H9 (cell line): ENCODE data around the gene ANKRD23. TPM values are rescaled to one million over a fixed set of nuclear protein-coding genes. Genes with fewer than 3 reads are reported as not detected.
A peak's percentile ranks its signal among the peaks of the same experiment; 100 is the strongest.

Source experiments
- DNase-seq: peaks from one replicate; pipeline ENCODE4 v3.0.0-alpha.2; 2017
- H2AFZ ChIP-seq: one replicate; pipeline ENCODE4 v1.6.1; 2013; ENCODE audit warnings: mild to moderate bottlenecking, low read length, control low read depth, moderate library complexity
- H2AK5ac ChIP-seq: 2 replicates; pipeline ENCODE4 v1.6.1; 2013; ENCODE audit warnings: low read length, control low read depth, mixed read lengths; ENCODE audit not compliant: insufficient read length
- H2BK120ac ChIP-seq: one replicate; pipeline ENCODE4 v1.6.1; 2013; ENCODE audit warnings: low read depth, mild to moderate bottlenecking, low read length, control low read depth, inconsistent platforms; ENCODE audit not compliant: poor library complexity, severe bottlenecking
- H2BK12ac ChIP-seq: 2 replicates; pipeline ENCODE4 v1.6.1; 2013; ENCODE audit warnings: low read length, control low read depth, mixed read lengths, low read depth; ENCODE audit not compliant: insufficient read length
- H2BK15ac ChIP-seq: 2 replicates; pipeline ENCODE4 v1.6.1; 2013; ENCODE audit warnings: low read depth, low read length, control low read depth
- H2BK20ac ChIP-seq: one replicate; pipeline ENCODE4 v1.6.1; 2013; ENCODE audit warnings: low read depth, mild to moderate bottlenecking, low read length, control low read depth, inconsistent platforms; ENCODE audit not compliant: poor library complexity, severe bottlenecking
- H2BK5ac ChIP-seq: 2 replicates; pipeline ENCODE4 v1.6.1; 2013; ENCODE audit warnings: low read length, control low read depth, mixed read lengths; ENCODE audit not compliant: insufficient read length
- H3K14ac ChIP-seq: 2 replicates; pipeline ENCODE4 v1.6.1; 2013; ENCODE audit warnings: low read length, control low read depth; ENCODE audit not compliant: insufficient read depth
- H3K18ac ChIP-seq: 2 replicates; pipeline ENCODE4 v1.6.1; 2013; ENCODE audit warnings: low read depth, mild to moderate bottlenecking, mixed read lengths, low read length, control low read depth; ENCODE audit not compliant: insufficient read length
- H3K23ac ChIP-seq: 2 replicates; pipeline ENCODE4 v1.6.1; 2013; ENCODE audit warnings: low read length, control low read depth, mixed read lengths, low read depth; ENCODE audit not compliant: insufficient read length
- H3K23me2 ChIP-seq: 2 replicates; pipeline ENCODE4 v1.6.1; 2013; ENCODE audit warnings: low read depth, mild to moderate bottlenecking, mixed read lengths, low read length, control low read depth; ENCODE audit not compliant: insufficient read length, poor library complexity, severe bottlenecking
- H3K27ac ChIP-seq: 2 replicates; pipeline ENCODE4 v1.5.1; 2013; ENCODE audit warnings: low read length, control low read depth, mixed read lengths, low read depth; ENCODE audit not compliant: insufficient read length
- H3K27me3 ChIP-seq: 2 replicates; pipeline ENCODE4 v1.6.1; 2013; ENCODE audit warnings: low read length, control low read depth, inconsistent platforms; ENCODE audit not compliant: insufficient read depth
- H3K4ac ChIP-seq: 2 replicates; pipeline ENCODE4 v1.6.1; 2013; ENCODE audit warnings: low read depth, mild to moderate bottlenecking, control low read depth, inconsistent platforms, low read length, moderate library complexity
- H3K4me1 ChIP-seq: 2 replicates; pipeline ENCODE4 v1.6.1; 2013; ENCODE audit warnings: low read length, control low read depth, inconsistent platforms; ENCODE audit not compliant: insufficient read depth
- H3K4me2 ChIP-seq: 2 replicates; pipeline ENCODE4 v1.6.1; 2013; ENCODE audit warnings: low read length, control low read depth, mixed read lengths; ENCODE audit not compliant: insufficient read length, insufficient read depth
- H3K56ac ChIP-seq: 2 replicates; pipeline ENCODE4 v1.6.1; 2013; ENCODE audit warnings: low read depth, mild to moderate bottlenecking, mixed read lengths, low read length, control low read depth; ENCODE audit not compliant: insufficient read length
- H3K79me1 ChIP-seq: 2 replicates; pipeline ENCODE4 v1.6.1; 2013; ENCODE audit warnings: low read depth, mild to moderate bottlenecking, moderate library complexity, low read length, control low read depth, inconsistent platforms; ENCODE audit not compliant: insufficient read depth, poor library complexity, severe bottlenecking
- H3K79me2 ChIP-seq: 2 replicates; pipeline ENCODE4 v1.6.1; 2013; ENCODE audit warnings: low read length, control low read depth, inconsistent platforms; ENCODE audit not compliant: insufficient read depth
- H3K9ac ChIP-seq: 2 replicates; pipeline ENCODE4 v1.6.1; 2013; ENCODE audit warnings: low read length, control low read depth, mixed read lengths; ENCODE audit not compliant: insufficient read length; ENCODE audit errors: extremely low read depth
- H3K9me3 ChIP-seq: one replicate; pipeline ENCODE4 v1.6.1; 2013; ENCODE audit warnings: low read depth, low read length, inconsistent platforms; ENCODE audit not compliant: control insufficient read depth
- H3T11ph ChIP-seq: one replicate; pipeline ENCODE4 v1.6.1; 2013; ENCODE audit warnings: mild to moderate bottlenecking, low read length, control low read depth, inconsistent platforms
- H4K20me1 ChIP-seq: one replicate; pipeline ENCODE4 v1.6.1; 2013; ENCODE audit not compliant: control insufficient read depth, insufficient read length, insufficient read depth
- H4K5ac ChIP-seq: 2 replicates; pipeline ENCODE4 v1.6.1; 2013; ENCODE audit warnings: low read depth, mild to moderate bottlenecking, mixed read lengths, low read length, control low read depth; ENCODE audit not compliant: insufficient read length
- H4K8ac ChIP-seq: replicated peaks from 2 replicates; pipeline ENCODE4 v1.6.1; 2013; ENCODE audit warnings: low read length, control low read depth, mixed read lengths, low read depth; ENCODE audit not compliant: insufficient read length
- H4K91ac ChIP-seq: 2 replicates; pipeline ENCODE4 v1.6.1; 2013; ENCODE audit warnings: low read depth, mild to moderate bottlenecking, moderate library complexity, mixed read lengths, low read length, control low read depth; ENCODE audit not compliant: insufficient read length
- H3K27ac Mint-ChIP-seq, 3 experiments: 2 replicates in 2 of 3; 3 replicates in 1 of 3; pipeline ENCODE4 v1.8.0; 2020 to 2021; ENCODE audit warnings: mixed read lengths in 3 of 3, mild to moderate bottlenecking in 1 of 3, moderate library complexity in 1 of 3
- H3K27me3 Mint-ChIP-seq: 2 replicates; pipeline ENCODE4 v1.8.0; 2021; ENCODE audit warnings: low read depth, mild to moderate bottlenecking, moderate library complexity, mixed read lengths
- H3K36me3 Mint-ChIP-seq, 3 experiments: 2 replicates in 2 of 3; 3 replicates in 1 of 3; pipeline ENCODE4 v1.8.0; 2020 to 2021; ENCODE audit warnings: low read depth in 3 of 3, mixed read lengths in 3 of 3; ENCODE audit not compliant: insufficient read depth in 1 of 3
- H3K4me1 Mint-ChIP-seq, 2 experiments: 2 replicates each; pipeline ENCODE4 v1.8.0; 2020; ENCODE audit warnings: mixed read lengths in 2 of 2
- H3K4me3 Mint-ChIP-seq, 2 experiments: 2 replicates in 1 of 2; 3 replicates in 1 of 2; pipeline ENCODE4 v1.8.0; 2020 to 2021; ENCODE audit warnings: mild to moderate bottlenecking in 2 of 2, mixed read lengths in 2 of 2, moderate library complexity in 1 of 2
- H3K9me3 Mint-ChIP-seq, 2 experiments: 2 replicates in 1 of 2; 3 replicates in 1 of 2; pipeline ENCODE4 v1.8.0; 2020; ENCODE audit warnings: mild to moderate bottlenecking in 2 of 2, mixed read lengths in 2 of 2, moderate library complexity in 1 of 2
- CTCF ChIP-seq: fragments of 200-600 bp; sonication (generic); conservative IDR thresholded peaks from 3 replicates; pipeline ENCODE4 v1.8.0; 2021; ENCODE audit warnings: antibody characterized with exemption, mild to moderate bottlenecking
- WGBS: extraction: QIAGEN DNeasy Blood & Tissue Kit; methylation state at CpG from one replicate; pipeline ENCODE4 v1.1.7; 2013; ENCODE audit warnings: missing lambda C conversion rate, low lambda C conversion rate, mixed read lengths; ENCODE audit not compliant: insufficient read length; ENCODE audit errors: extremely low coverage; 5-methylcytosine and 5-hydroxymethylcytosine counted together
- total RNA-seq: library from RNA; stranded (reverse); gene quantifications from 2 replicates; pipeline ENCODE4 v1.2.1, GENCODE V29; 2021

ANKRD23 gene
- total RNA-seq, 1 experiment from 2014 or later: 2.4 TPM

GRCh38 chr2:96866986-96867755, 23.4 kb upstream of the ANKRD23 start:
- Histone ChIP-seq H3K79me2 (peaks cover 10% of the 10 kb centered on the region; the same call in 1 of the 2 replicates), H3K79me1 (peaks cover 10% of the 10 kb centered on the region), H3K9me3 (no peaks in the 10 kb centered on the region), H3K27ac (no peak overlapping the region), H3K4me2 (peak overlapping the region; percentile 70), H3T11ph (no peak overlapping the region), H4K5ac (no peak overlapping the region), H2AFZ (no peak overlapping the region), H3K23me2 (peaks cover 16% of the 10 kb centered on the region), H3K4ac (no peak overlapping the region), H3K18ac (no peak overlapping the region), H4K91ac (no peak overlapping the region), H3K4me1 (0 out of 2 replicates have a peak, but pooled peaks cover 3% of the 10 kb centered on the region), H3K56ac (no peak overlapping the region), H3K27me3 (no peaks in the 10 kb centered on the region), H2AK5ac (no peak overlapping the region), H2BK15ac (no peak overlapping the region), H2BK120ac (no peak overlapping the region), H2BK5ac (no peak overlapping the region), H4K20me1 (no peaks in the 10 kb centered on the region), H3K23ac (no peak overlapping the region), H2BK20ac (no peak overlapping the region), H3K14ac (peak overlapping the region; percentile 96; the same call in 1 of the 2 replicates), H4K8ac (no peak overlapping the region), H3K9ac (peak overlapping the region; percentile 77), H2BK12ac (no peak overlapping the region)
- Mint-ChIP-seq H3K4me3 (peak overlapping the region; percentile 85 to 88), H3K4me1 (peaks cover 15 to 17% of the 10 kb centered on the region in 2 experiments), H3K27me3 (no peaks in the 10 kb centered on the region; the same call in 1 of the 2 replicates), H3K9me3 (no peaks in the 10 kb centered on the region), H3K27ac (peak overlapping the region; percentile 57 to 85 (median 80); a peak in 3 of 7 replicates), H3K36me3 (peaks cover 16 to 47% (median 46%) of the 10 kb centered on the region in 3 experiments)
- no peak for DNase-seq
- no peak for TF ChIP-seq CTCF
- no CpG with 5 or more reads among the region's 22 CpGs for whole genome bisulfite sequencing
